HEK293 (cell line): Measurements from ENCODE around the gene FBLN2.

ENCODE experiments used
- CTCF ChIA-PET: fragments of 350-600 bp; formaldehyde crosslinking; extraction: SDS; loops from one replicate; lab custom pipeline; 2021; ENCODE audit warnings: antibody characterized with exemption; lab: Yijun Ruan, JAX
- POLR2A ChIA-PET: fragments of 300-600 bp; formaldehyde crosslinking; extraction: SDS; loops from one replicate; lab custom pipeline; 2020; ENCODE audit warnings: antibody characterized with exemption, inconsistent platforms; lab: Yijun Ruan, JAX
- H3K27ac ChIP-seq: fragments of 200-500 bp; sonication (Bioruptor generic); 2 replicates; pipeline ENCODE4 v1.5.1; 2014; ENCODE audit warnings: low read depth, low read length, control low read depth, inconsistent platforms; ENCODE audit errors: extremely low read depth
- H3K36me3 ChIP-seq, 2 experiments: fragments of 200-500 bp in 1 of 2; sonication (Bioruptor generic) in 1 of 2; 1 replicate in 1 of 2; 2 replicates in 1 of 2; pipeline ENCODE4 v1.5.1; 2014 to 2017; ENCODE audit warnings: inconsistent platforms in 2 of 2, low read length in 2 of 2; ENCODE audit not compliant: control insufficient read depth in 2 of 2, insufficient read depth in 1 of 2
- H3K4me1 ChIP-seq: fragments of 200-500 bp; sonication (Bioruptor generic); 2 replicates; pipeline ENCODE4 v1.5.1; 2014; ENCODE audit warnings: mild to moderate bottlenecking, low read length, inconsistent platforms; ENCODE audit not compliant: control insufficient read depth, insufficient read depth
- H3K4me3 ChIP-seq: 2 replicates; pipeline ENCODE4 v1.5.1; 2011; ENCODE audit warnings: low read depth, mild to moderate bottlenecking, control low read depth, low read length, moderate library complexity
- H3K9me3 ChIP-seq: fragments of 200-500 bp; sonication (Bioruptor generic); 2 replicates; pipeline ENCODE4 v1.5.1; 2014; ENCODE audit warnings: low read depth, low read length, inconsistent platforms; ENCODE audit not compliant: control insufficient read depth, insufficient read depth
- GLIS1 ChIP-seq: fragments of 450-650 bp; formaldehyde crosslinking; IDR thresholded peaks from 2 replicates; pipeline ENCODE4 v1.5.1; 2016; ENCODE audit warnings: missing biosample characterization, missing genetic modification characterization
- SP2 ChIP-seq: fragments of 450-650 bp; formaldehyde crosslinking; IDR thresholded peaks from 2 replicates; pipeline ENCODE4 v1.5.1; 2016; ENCODE audit warnings: missing biosample characterization, missing genetic modification characterization
- TCF7L2 ChIP-seq: IDR thresholded peaks from 2 replicates; pipeline ENCODE4 v1.6.1; 2011; ENCODE audit warnings: low read depth, mild to moderate bottlenecking, inconsistent platforms, low read length, moderate library complexity, borderline replicate concordance
- WT1 ChIP-seq: fragments of 450-650 bp; formaldehyde crosslinking; IDR thresholded peaks from 2 replicates; pipeline ENCODE4 v1.5.1; 2016; ENCODE audit warnings: missing biosample characterization, missing genetic modification characterization
- ZNF132 ChIP-seq: fragments of 450-650 bp; formaldehyde crosslinking; IDR thresholded peaks from 2 replicates; pipeline ENCODE4 v1.5.1; 2017; ENCODE audit warnings: missing biosample characterization, missing genetic modification characterization, borderline replicate concordance
- ZNF214 ChIP-seq: fragments of 450-650 bp; formaldehyde crosslinking; IDR thresholded peaks from 2 replicates; pipeline ENCODE4 v1.5.1; 2017; ENCODE audit warnings: missing biosample characterization, mild to moderate bottlenecking, missing genetic modification characterization, borderline replicate concordance
- ZNF341 ChIP-seq: fragments of 450-650 bp; formaldehyde crosslinking; IDR thresholded peaks from 2 replicates; pipeline ENCODE4; 2016; ENCODE audit warnings: low read depth, missing biosample characterization, missing genetic modification characterization
- ZNF514 ChIP-seq: fragments of 450-650 bp; formaldehyde crosslinking; IDR thresholded peaks from 2 replicates; pipeline ENCODE4 v1.5.1; 2016; ENCODE audit warnings: missing biosample characterization, missing genetic modification characterization
- ZNF629 ChIP-seq: fragments of 450-650 bp; formaldehyde crosslinking; IDR thresholded peaks from 2 replicates; pipeline ENCODE4 v1.5.1; 2017; ENCODE audit warnings: missing biosample characterization, missing genetic modification characterization
- ZNF792 ChIP-seq: fragments of 450-650 bp; formaldehyde crosslinking; IDR thresholded peaks from 2 replicates; pipeline ENCODE4 v1.5.1; 2016; ENCODE audit warnings: missing biosample characterization, missing genetic modification characterization
- TF ChIP-seq, protein P1 (sequence below): fragments of 450-650 bp; formaldehyde crosslinking; IDR thresholded peaks from 2 replicates; pipeline ENCODE4 v1.5.0; 2017; ENCODE audit warnings: missing biosample characterization, missing genetic modification characterization, borderline replicate concordance
- TF ChIP-seq, protein P2 (sequence below): fragments of 450-650 bp; formaldehyde crosslinking; conservative IDR thresholded peaks from 2 replicates; pipeline ENCODE4 v1.5.1; 2016; ENCODE audit warnings: low read depth, missing biosample characterization, missing genetic modification characterization
- TF ChIP-seq, protein P3 (sequence below): fragments of 450-650 bp; formaldehyde crosslinking; IDR thresholded peaks from 2 replicates; pipeline ENCODE4 v1.5.1; 2016; ENCODE audit warnings: missing biosample characterization, missing genetic modification characterization
- TF ChIP-seq, protein P4 (sequence below): IDR thresholded peaks from 2 replicates; pipeline ENCODE4 v1.6.1; 2011; ENCODE audit warnings: mild to moderate bottlenecking, low read depth, low read length, borderline replicate concordance
- TF ChIP-seq, protein P5 (sequence below): fragments of 450-650 bp; formaldehyde crosslinking; IDR thresholded peaks from 2 replicates; pipeline ENCODE4 v1.5.1; 2017; ENCODE audit warnings: missing biosample characterization, missing genetic modification characterization
- TF ChIP-seq, protein P6 (sequence below): fragments of 450-650 bp; formaldehyde crosslinking; IDR thresholded peaks from 2 replicates; pipeline ENCODE4 v1.5.1; 2016; ENCODE audit warnings: missing biosample characterization, missing genetic modification characterization
- TF ChIP-seq, protein P7 (sequence below): fragments of 450-650 bp; formaldehyde crosslinking; IDR thresholded peaks from 2 replicates; pipeline ENCODE4 v1.5.1; 2016; ENCODE audit warnings: missing biosample characterization, missing genetic modification characterization

The FBLN2 gene

DNA sequence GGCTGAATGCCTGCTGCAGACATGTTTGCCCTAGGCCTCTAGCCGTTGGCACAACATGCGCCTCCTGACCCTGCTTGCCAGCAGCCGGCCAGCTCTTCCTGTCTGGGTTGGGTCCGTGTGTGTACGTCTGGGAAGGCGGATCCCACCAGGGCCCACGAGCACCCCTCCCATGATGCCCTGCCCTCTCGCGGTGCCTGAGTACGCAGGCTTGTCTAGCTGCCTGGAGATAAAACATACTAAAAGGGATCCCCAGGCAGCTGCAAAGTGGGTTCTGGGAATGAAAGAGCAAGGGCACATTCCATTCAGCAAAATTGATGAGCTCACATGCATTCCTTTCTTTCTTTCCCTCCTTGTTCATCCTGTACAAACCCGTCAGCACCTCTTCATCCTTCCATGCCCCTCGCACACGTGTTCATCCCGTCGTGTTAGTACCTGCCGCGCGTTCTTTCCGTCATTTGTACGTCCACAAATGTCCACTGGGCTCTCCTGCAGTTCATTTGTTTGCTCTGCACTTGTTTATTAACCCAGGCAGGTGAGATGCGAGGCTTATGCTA is 74.3 kb downstream of the FBLN2 start:
- no peaks in the 10 kb centered on the region for H3K36me3 ChIP-seq

DNA sequence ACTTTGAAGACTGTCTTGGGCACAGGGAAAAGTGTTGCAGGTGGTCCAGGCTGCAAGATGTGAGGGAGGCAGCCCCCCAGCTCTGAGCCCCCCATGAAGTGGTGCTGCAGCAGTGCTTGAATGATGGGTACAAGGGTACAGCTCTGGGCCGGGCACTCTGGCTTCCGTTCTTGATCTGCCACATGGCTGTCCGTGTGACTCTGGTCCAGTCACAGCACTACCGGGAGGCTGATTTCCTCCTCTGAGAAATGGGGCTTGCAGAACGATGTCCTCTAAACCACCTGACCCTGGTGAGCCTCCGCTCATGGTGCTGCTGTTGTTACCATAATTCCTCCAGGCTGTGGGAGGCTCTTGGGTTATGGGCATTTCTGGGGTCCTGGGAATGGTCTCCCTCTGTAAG is 75.1 kb downstream of the FBLN2 start:
- ChIA-PET POLR2A (no interaction called here), CTCF (interaction anchor here (0.5 to 0.7 kb wide), 2 partner anchors 12 to 24 kb away, joined by 3 read pairs; no protein-coding TSS in a partner anchor)
- Histone ChIP-seq H3K4me3 (no peak overlapping the region), H3K27ac (no peak overlapping the region), H3K4me1 (no peaks in the 10 kb centered on the region), H3K36me3 (no peaks in the 10 kb centered on the region), H3K9me3 (no peaks in the 10 kb centered on the region)
- no peak for TF ChIP-seq SP2 (tag by site-specific recombination)
- TF ChIP-seq, protein P1, sequence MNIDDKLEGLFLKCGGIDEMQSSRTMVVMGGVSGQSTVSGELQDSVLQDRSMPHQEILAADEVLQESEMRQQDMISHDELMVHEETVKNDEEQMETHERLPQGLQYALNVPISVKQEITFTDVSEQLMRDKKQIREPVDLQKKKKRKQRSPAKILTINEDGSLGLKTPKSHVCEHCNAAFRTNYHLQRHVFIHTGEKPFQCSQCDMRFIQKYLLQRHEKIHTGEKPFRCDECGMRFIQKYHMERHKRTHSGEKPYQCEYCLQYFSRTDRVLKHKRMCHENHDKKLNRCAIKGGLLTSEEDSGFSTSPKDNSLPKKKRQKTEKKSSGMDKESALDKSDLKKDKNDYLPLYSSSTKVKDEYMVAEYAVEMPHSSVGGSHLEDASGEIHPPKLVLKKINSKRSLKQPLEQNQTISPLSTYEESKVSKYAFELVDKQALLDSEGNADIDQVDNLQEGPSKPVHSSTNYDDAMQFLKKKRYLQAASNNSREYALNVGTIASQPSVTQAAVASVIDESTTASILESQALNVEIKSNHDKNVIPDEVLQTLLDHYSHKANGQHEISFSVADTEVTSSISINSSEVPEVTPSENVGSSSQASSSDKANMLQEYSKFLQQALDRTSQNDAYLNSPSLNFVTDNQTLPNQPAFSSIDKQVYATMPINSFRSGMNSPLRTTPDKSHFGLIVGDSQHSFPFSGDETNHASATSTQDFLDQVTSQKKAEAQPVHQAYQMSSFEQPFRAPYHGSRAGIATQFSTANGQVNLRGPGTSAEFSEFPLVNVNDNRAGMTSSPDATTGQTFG (tag by site-specific recombination) = no peak
- no peak for TF ChIP-seq TCF7L2
- TF ChIP-seq, protein P2, sequence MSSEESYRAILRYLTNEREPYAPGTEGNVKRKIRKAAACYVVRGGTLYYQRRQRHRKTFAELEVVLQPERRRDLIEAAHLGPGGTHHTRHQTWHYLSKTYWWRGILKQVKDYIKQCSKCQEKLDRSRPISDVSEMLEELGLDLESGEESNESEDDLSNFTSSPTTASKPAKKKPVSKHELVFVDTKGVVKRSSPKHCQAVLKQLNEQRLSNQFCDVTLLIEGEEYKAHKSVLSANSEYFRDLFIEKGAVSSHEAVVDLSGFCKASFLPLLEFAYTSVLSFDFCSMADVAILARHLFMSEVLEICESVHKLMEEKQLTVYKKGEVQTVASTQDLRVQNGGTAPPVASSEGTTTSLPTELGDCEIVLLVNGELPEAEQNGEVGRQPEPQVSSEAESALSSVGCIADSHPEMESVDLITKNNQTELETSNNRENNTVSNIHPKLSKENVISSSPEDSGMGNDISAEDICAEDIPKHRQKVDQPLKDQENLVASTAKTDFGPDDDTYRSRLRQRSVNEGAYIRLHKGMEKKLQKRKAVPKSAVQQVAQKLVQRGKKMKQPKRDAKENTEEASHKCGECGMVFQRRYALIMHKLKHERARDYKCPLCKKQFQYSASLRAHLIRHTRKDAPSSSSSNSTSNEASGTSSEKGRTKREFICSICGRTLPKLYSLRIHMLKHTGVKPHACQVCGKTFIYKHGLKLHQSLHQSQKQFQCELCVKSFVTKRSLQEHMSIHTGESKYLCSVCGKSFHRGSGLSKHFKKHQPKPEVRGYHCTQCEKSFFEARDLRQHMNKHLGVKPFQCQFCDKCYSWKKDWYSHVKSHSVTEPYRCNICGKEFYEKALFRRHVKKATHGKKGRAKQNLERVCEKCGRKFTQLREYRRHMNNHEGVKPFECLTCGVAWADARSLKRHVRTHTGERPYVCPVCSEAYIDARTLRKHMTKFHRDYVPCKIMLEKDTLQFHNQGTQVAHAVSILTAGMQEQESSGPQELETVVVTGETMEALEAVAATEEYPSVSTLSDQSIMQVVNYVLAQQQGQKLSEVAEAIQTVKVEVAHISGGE (tag by site-specific recombination) = no peak
- no peak for TF ChIP-seq ZNF792
- TF ChIP-seq, protein P3, sequence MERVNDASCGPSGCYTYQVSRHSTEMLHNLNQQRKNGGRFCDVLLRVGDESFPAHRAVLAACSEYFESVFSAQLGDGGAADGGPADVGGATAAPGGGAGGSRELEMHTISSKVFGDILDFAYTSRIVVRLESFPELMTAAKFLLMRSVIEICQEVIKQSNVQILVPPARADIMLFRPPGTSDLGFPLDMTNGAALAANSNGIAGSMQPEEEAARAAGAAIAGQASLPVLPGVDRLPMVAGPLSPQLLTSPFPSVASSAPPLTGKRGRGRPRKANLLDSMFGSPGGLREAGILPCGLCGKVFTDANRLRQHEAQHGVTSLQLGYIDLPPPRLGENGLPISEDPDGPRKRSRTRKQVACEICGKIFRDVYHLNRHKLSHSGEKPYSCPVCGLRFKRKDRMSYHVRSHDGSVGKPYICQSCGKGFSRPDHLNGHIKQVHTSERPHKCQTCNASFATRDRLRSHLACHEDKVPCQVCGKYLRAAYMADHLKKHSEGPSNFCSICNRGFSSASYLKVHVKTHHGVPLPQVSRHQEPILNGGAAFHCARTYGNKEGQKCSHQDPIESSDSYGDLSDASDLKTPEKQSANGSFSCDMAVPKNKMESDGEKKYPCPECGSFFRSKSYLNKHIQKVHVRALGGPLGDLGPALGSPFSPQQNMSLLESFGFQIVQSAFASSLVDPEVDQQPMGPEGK = no peak

More for the DNA sequence above, 74.3 kb downstream of the FBLN2 start:
- Histone ChIP-seq H3K27ac (no peak overlapping the region), H3K4me1 (no peaks in the 10 kb centered on the region), H3K4me3 (no peak overlapping the region), H3K9me3 (no peaks in the 10 kb centered on the region)
- CTCF ChIA-PET = interaction anchor here (0.5 to 1.9 kb wide), 4 partner anchors 25 to 127 kb away, joined by 3 to 6 read pairs (median 3); no protein-coding TSS in a partner anchor
- TF ChIP-seq ZNF214 (tag by site-specific recombination) (no peak), ZNF132 (tag by site-specific recombination) (no peak), WT1 (tag by site-specific recombination) (no peak), GLIS1 (no peak), ZNF629 (tag by site-specific recombination) (no peak), ZNF514 (tag by site-specific recombination) (no peak), ZNF341 (tag by site-specific recombination) (no peak)
- TF ChIP-seq, protein P4, sequence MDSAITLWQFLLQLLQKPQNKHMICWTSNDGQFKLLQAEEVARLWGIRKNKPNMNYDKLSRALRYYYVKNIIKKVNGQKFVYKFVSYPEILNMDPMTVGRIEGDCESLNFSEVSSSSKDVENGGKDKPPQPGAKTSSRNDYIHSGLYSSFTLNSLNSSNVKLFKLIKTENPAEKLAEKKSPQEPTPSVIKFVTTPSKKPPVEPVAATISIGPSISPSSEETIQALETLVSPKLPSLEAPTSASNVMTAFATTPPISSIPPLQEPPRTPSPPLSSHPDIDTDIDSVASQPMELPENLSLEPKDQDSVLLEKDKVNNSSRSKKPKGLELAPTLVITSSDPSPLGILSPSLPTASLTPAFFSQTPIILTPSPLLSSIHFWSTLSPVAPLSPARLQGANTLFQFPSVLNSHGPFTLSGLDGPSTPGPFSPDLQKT = no peak
- TF ChIP-seq, protein P5, sequence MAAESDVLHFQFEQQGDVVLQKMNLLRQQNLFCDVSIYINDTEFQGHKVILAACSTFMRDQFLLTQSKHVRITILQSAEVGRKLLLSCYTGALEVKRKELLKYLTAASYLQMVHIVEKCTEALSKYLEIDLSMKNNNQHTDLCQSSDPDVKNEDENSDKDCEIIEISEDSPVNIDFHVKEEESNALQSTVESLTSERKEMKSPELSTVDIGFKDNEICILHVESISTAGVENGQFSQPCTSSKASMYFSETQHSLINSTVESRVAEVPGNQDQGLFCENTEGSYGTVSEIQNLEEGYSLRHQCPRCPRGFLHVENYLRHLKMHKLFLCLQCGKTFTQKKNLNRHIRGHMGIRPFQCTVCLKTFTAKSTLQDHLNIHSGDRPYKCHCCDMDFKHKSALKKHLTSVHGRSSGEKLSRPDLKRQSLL (tag by site-specific recombination) = no peak
- TF ChIP-seq, protein P6, sequence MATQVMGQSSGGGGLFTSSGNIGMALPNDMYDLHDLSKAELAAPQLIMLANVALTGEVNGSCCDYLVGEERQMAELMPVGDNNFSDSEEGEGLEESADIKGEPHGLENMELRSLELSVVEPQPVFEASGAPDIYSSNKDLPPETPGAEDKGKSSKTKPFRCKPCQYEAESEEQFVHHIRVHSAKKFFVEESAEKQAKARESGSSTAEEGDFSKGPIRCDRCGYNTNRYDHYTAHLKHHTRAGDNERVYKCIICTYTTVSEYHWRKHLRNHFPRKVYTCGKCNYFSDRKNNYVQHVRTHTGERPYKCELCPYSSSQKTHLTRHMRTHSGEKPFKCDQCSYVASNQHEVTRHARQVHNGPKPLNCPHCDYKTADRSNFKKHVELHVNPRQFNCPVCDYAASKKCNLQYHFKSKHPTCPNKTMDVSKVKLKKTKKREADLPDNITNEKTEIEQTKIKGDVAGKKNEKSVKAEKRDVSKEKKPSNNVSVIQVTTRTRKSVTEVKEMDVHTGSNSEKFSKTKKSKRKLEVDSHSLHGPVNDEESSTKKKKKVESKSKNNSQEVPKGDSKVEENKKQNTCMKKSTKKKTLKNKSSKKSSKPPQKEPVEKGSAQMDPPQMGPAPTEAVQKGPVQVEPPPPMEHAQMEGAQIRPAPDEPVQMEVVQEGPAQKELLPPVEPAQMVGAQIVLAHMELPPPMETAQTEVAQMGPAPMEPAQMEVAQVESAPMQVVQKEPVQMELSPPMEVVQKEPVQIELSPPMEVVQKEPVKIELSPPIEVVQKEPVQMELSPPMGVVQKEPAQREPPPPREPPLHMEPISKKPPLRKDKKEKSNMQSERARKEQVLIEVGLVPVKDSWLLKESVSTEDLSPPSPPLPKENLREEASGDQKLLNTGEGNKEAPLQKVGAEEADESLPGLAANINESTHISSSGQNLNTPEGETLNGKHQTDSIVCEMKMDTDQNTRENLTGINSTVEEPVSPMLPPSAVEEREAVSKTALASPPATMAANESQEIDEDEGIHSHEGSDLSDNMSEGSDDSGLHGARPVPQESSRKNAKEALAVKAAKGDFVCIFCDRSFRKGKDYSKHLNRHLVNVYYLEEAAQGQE (tag by site-specific recombination) = no peak
- TF ChIP-seq, protein P7, sequence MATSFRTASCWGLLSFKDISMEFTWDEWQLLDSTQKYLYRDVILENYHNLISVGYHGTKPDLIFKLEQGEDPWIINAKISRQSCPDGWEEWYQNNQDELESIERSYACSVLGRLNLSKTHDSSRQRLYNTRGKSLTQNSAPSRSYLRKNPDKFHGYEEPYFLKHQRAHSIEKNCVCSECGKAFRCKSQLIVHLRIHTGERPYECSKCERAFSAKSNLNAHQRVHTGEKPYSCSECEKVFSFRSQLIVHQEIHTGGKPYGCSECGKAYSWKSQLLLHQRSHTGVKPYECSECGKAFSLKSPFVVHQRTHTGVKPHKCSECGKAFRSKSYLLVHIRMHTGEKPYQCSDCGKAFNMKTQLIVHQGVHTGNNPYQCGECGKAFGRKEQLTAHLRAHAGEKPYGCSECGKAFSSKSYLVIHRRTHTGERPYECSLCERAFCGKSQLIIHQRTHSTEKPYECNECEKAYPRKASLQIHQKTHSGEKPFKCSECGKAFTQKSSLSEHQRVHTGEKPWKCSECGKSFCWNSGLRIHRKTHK (tag by site-specific recombination) = no peak
- POLR2A ChIA-PET = no interaction called here
